K562 (cell line): ENCODE measurements around the gene TRIM37. TPM values are rescaled to one million over a fixed set of nuclear protein-coding genes. Genes with fewer than 3 reads are reported as not detected.

Source experiments
- BCLAF1 ChIP-seq, 2 experiments: fragments of 450-650 bp in 1 of 2; IDR thresholded peaks; 2 replicates each; pipeline ENCODE4 v1.6.1; 2011 to 2017; ENCODE audit warnings: low read depth in 2 of 2, antibody characterized with exemption in 1 of 2, borderline replicate concordance in 1 of 2, low read length in 1 of 2, mild to moderate bottlenecking in 1 of 2, mixed read lengths in 1 of 2; ENCODE audit not compliant: control insufficient read depth in 1 of 2
- DNMT1 ChIP-seq: fragments of 450-650 bp; IDR thresholded peaks from 2 replicates; pipeline ENCODE4 v1.6.1; 2016; ENCODE audit warnings: antibody characterized with exemption, mild to moderate bottlenecking
- GMEB1 ChIP-seq: fragments of 250-450 bp; sonication (Bioruptor Pico); IDR thresholded peaks from 2 replicates; pipeline ENCODE4 v1.4.0; 2020; ENCODE audit warnings: mild to moderate bottlenecking
- HMGN3 ChIP-seq: IDR thresholded peaks from 2 replicates; pipeline ENCODE4 v1.6.1; 2011; ENCODE audit warnings: borderline replicate concordance, low read depth, mild to moderate bottlenecking, mixed read lengths, low read length; ENCODE audit not compliant: insufficient read length; ENCODE audit errors: extremely low read depth
- KDM1A ChIP-seq, 2 experiments: fragments of 450-650 bp; IDR thresholded peaks; 2 replicates each; pipeline ENCODE4 v1.6.1; 2016; ENCODE audit warnings: mild to moderate bottlenecking in 2 of 2
- NFRKB ChIP-seq: fragments of 450-650 bp; IDR thresholded peaks from 2 replicates; pipeline ENCODE4 v1.6.1; 2016; ENCODE audit warnings: low read depth
- PCBP1 ChIP-seq: fragments of 200-400 bp; formaldehyde crosslinking; IDR thresholded peaks from 2 replicates; pipeline ENCODE4 v1.6.1; 2018; ENCODE audit warnings: mild to moderate bottlenecking, low read depth, low read length; ENCODE audit not compliant: poor library complexity, severe bottlenecking
- POLR2B ChIP-seq: fragments of 450-650 bp; IDR thresholded peaks from 2 replicates; pipeline ENCODE4 v1.6.1; 2018; ENCODE audit warnings: low read depth; ENCODE audit not compliant: partially characterized antibody
- PREB ChIP-seq: sonication (generic); formaldehyde crosslinking; IDR thresholded peaks from 2 replicates; pipeline ENCODE4 v1.8.1; 2023; ENCODE audit warnings: mild to moderate bottlenecking, missing genetic modification reagents
- RFX1 ChIP-seq: fragments of 450-650 bp; IDR thresholded peaks from 2 replicates; pipeline ENCODE4 v1.6.1; 2016; ENCODE audit warnings: mild to moderate bottlenecking, moderate library complexity
- SMAD3 ChIP-seq: fragments of 450-650 bp; formaldehyde crosslinking; conservative IDR thresholded peaks from 2 replicates; pipeline ENCODE4 v1.4.0; 2020; ENCODE audit warnings: mild to moderate bottlenecking
- TRIM28 ChIP-seq: fragments of 450-650 bp; IDR thresholded peaks from 2 replicates; pipeline ENCODE4 v1.6.1; 2017
- USF1 ChIP-seq: sonication (generic); formaldehyde crosslinking; IDR thresholded peaks from 2 replicates; pipeline ENCODE4 v1.9.0; 2022; ENCODE audit warnings: mild to moderate bottlenecking, missing genetic modification reagents
- ZBTB43 ChIP-seq: sonication (generic); formaldehyde crosslinking; IDR thresholded peaks from 2 replicates; pipeline ENCODE4 v1.8.0; 2023; ENCODE audit warnings: mild to moderate bottlenecking, missing genetic modification reagents
- ZNF584 ChIP-seq: fragments of 200-800 bp; sonication (Bioruptor generic); IDR thresholded peaks from 2 replicates; pipeline ENCODE4 v1.6.1; 2016; ENCODE audit warnings: low read depth, mild to moderate bottlenecking, missing genetic modification characterization, missing compliant biosample characterization
- polyA plus RNA-seq, 8 experiments: library from polyadenylated mRNA; depleted of rRNA in 4 of 8; stranded (reverse) in 5 of 8; unstranded in 3 of 8; fragments of >200 nt; fragmentation: Nextera tagmentation in 2 of 8; fragmentation: Illumina TruSeq in 1 of 8; extraction: Ambion mirVana in 2 of 8; extraction: Trizol in 1 of 8; gene quantifications; 2 replicates each; pipeline versions ENCODE4 v1.2.1 to v1.2.3, GENCODE V29; 2011 to 2014; ENCODE audit warnings: inconsistent platforms in 1 of 8, missing spikeins in 1 of 8
- total RNA-seq, 7 experiments: library from RNA; depleted of rRNA in 6 of 7; stranded (reverse); fragments of >200 nt in 6 of 7; fragmentation: Illumina TruSeq in 2 of 7; extraction: Trizol in 2 of 7; gene quantifications; 2 replicates each; pipeline versions ENCODE4 v1.2.1 to v1.2.3, GENCODE V29; 2011 to 2021; ENCODE audit warnings: low replicate concordance in 1 of 7

Gene TRIM37
- total and polyA plus RNA-seq, 9 of the 15 experiments (the other 6 are each of a cell fraction or from before 2014, with no cell fraction given) = 4.5 to 31.4 (median 23.8) TPM

GRCh38 chr17:59155439-59156177 is 48.9 kb upstream of the TRIM37 start, which contains the start of gene PRR11 (continued):
- TF ChIP-seq ZBTB43 (no peak), ZNF584 (no peak), GMEB1 (CRISPR knock-in tag) (no peak), HMGN3 (no peak), SMAD3 (CRISPR knock-in tag) (no peak), BCLAF1 (IDR thresholded peaks at IDR 0.05; ENCODE audit: borderline replicate concordance in 1 of 2, control insufficient read depth in 1 of 2, low read depth in 2 of 2, low read length in 1 of 2) (no peak), TRIM28 (no peak), USF1 (CRISPR knock-in tag) (no peak), PCBP1 (no peak), PREB (CRISPR knock-in tag) (no peak), DNMT1 (no peak), RFX1 (no peak), KDM1A (IDR thresholded peaks at IDR 0.05) (no peak), POLR2B (peak; percentile 80), NFRKB (no peak; the same call in 1 of the 2 replicates)
